ENCODE results near the gene CCDC3. TPM values are rescaled to one million over a fixed set of nuclear protein-coding genes. Genes with fewer than 3 reads are reported as not detected.

The CCDC3 gene
- total RNA-seq, 1 experiment from 2014 or later: not detected

DNA sequence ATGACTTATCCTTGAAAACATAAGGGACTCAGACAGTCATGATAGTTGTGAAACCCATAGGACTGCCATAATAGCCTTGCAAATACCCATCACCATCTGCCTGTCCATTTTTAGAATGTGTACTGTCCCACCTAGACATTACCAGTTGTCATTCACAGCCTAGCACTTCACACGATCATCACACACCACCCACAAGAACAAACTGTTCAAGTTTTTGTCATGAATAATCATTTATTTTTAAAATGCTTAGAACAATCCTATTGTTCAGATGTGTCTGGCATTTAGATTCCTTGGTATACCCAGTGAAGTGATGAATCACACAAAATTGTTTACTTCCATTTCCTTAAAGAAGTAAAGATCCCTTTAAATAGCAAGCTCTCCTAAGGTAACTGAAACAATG lies 46.6 kb downstream of the CCDC3 start:
- BruUV-seq (replicated peaks): no TSS peak
- Mint-ChIP-seq H3K36me3 (ENCODE audit: insufficient read depth, unreplicated experiment) (no peaks in the 10 kb centered on the region), H3K27me3 (ENCODE audit: insufficient read depth, unreplicated experiment) (no peaks in the 10 kb centered on the region), H3K27ac (ENCODE audit: low read depth, unreplicated experiment) (no peak overlapping the region), H3K4me3 (ENCODE audit: unreplicated experiment) (no peak overlapping the region), H3K4me1 (ENCODE audit: insufficient read depth, unreplicated experiment) (no peaks in the 10 kb centered on the region), H3K9me3 (ENCODE audit: unreplicated experiment) (no peaks in the 10 kb centered on the region)
- TF ChIP-seq, protein P1, sequence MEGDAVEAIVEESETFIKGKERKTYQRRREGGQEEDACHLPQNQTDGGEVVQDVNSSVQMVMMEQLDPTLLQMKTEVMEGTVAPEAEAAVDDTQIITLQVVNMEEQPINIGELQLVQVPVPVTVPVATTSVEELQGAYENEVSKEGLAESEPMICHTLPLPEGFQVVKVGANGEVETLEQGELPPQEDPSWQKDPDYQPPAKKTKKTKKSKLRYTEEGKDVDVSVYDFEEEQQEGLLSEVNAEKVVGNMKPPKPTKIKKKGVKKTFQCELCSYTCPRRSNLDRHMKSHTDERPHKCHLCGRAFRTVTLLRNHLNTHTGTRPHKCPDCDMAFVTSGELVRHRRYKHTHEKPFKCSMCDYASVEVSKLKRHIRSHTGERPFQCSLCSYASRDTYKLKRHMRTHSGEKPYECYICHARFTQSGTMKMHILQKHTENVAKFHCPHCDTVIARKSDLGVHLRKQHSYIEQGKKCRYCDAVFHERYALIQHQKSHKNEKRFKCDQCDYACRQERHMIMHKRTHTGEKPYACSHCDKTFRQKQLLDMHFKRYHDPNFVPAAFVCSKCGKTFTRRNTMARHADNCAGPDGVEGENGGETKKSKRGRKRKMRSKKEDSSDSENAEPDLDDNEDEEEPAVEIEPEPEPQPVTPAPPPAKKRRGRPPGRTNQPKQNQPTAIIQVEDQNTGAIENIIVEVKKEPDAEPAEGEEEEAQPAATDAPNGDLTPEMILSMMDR (IDR thresholded peaks at IDR 0.05; ENCODE audit: unreplicated experiment): no peak
- ChIA-PET POLR2A (no interaction called here), CTCF (no interaction called here)
- intact Hi-C loops (cut with micrococcal nuclease): no loop called here
- no peak for DNase-seq (ENCODE audit: unreplicated experiment)

DNA sequence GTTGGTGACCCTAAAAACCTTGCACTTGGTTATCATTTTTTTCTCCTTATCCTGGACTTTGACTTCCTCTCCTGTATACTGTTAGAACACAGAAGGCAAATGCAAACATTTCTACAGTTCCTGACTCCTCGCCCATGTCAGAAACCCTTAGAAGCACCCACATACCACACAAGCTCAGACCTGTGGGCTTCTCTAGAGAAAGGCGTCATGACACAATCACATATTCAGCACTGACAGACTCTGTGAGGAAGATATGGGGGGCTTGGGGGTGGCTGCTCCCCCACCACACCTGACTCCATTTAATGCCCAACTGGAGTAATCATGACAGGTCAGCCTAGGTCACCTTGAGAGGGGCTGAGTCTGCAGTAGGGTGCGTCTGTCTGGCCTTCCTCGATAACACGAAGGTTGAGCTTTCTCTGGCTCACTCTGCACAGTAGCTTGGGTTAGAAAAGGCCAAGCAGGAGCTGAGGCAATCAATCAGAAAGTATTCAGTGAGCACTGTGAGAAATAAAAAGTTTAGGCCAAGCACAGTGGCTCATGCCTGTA lies 50.9 kb downstream of the CCDC3 start:
- CTCF ChIA-PET: interaction anchor here (0.6 kb wide), 1 partner anchor 302 kb away, joined by 3 read pairs; no protein-coding TSS in a partner anchor

DNA sequence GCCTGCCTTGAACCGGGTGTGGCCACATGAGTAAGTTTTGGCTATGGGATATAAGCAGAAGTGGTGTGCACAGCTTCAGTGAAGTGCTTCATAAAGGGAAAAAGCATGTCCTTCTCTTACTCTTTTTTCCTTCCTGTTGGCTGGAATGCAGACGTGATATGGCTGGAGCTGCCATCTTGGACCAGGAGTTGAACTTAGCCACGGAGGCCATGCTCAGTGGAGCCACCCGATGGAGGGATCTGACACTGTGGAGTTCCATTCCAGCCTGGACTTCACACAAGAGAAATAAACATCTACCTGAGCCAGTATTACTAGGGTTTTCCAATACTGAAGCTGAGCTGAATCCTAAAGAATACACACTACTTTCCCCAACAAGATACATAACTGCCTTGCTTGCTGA lies 52.3 kb downstream of the CCDC3 start:
- H3K9me3 Mint-ChIP-seq (ENCODE audit: unreplicated experiment): no peaks in the 10 kb centered on the region
- intact Hi-C loops (cut with micrococcal nuclease): no loop called here
- no peaks in the 10 kb centered on the region for H3K4me1 Mint-ChIP-seq (ENCODE audit: insufficient read depth, unreplicated experiment)
- DNase-seq (ENCODE audit: unreplicated experiment): no peak
- TF ChIP-seq, protein P1 (IDR thresholded peaks at IDR 0.05; ENCODE audit: unreplicated experiment): no peak
- no peak overlapping the region for H3K4me3 Mint-ChIP-seq (ENCODE audit: unreplicated experiment)
- BruUV-seq (replicated peaks): no TSS peak
- POLR2A ChIA-PET: no interaction called here
- H3K27ac Mint-ChIP-seq (ENCODE audit: low read depth, unreplicated experiment): no peak overlapping the region
- CTCF ChIA-PET: no interaction called here
- H3K27me3 Mint-ChIP-seq (ENCODE audit: insufficient read depth, unreplicated experiment): no peaks in the 10 kb centered on the region
- no peaks in the 10 kb centered on the region for H3K36me3 Mint-ChIP-seq (ENCODE audit: insufficient read depth, unreplicated experiment)

More for the DNA sequence above, 50.9 kb downstream of the CCDC3 start:
- TF ChIP-seq, protein P1 (IDR thresholded peaks at IDR 0.05; ENCODE audit: unreplicated experiment): no peak
- intact Hi-C loops (cut with micrococcal nuclease): no loop called here
- no peak for DNase-seq (ENCODE audit: unreplicated experiment)
- no peaks in the 10 kb centered on the region for H3K9me3 Mint-ChIP-seq (ENCODE audit: unreplicated experiment)
- H3K27ac Mint-ChIP-seq (ENCODE audit: low read depth, unreplicated experiment): no peak overlapping the region
- H3K4me3 Mint-ChIP-seq (ENCODE audit: unreplicated experiment): no peak overlapping the region
- H3K27me3 Mint-ChIP-seq (ENCODE audit: insufficient read depth, unreplicated experiment): no peaks in the 10 kb centered on the region
- BruUV-seq (replicated peaks): no TSS peak
- POLR2A ChIA-PET: interaction anchor here (1.0 kb wide), 1 partner anchor 43 kb away, joined by 3 read pairs; no protein-coding TSS in a partner anchor
- no peaks in the 10 kb centered on the region for H3K36me3 Mint-ChIP-seq (ENCODE audit: insufficient read depth, unreplicated experiment)
- no peaks in the 10 kb centered on the region for H3K4me1 Mint-ChIP-seq (ENCODE audit: insufficient read depth, unreplicated experiment)

DNA sequence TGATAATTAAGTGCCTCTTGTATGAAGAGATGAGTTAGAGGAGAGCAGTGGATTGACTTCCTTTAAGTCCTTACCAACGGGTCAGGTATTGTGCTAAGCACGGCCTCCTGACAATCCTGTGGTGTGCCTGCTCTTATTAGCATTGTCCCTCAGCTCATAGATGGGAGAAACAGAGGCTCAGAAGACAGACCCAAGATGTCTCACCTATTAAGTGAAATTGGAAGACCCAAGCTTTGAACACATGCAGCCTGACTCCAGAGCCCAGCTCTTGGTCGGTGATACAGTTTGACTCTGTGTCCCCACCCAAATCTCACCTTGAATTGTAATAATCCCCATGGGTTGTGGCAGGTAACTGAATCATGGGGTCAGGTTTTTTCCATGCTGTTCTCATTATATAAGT lies 53.8 kb downstream of the CCDC3 start:
- intact Hi-C loops (cut with micrococcal nuclease): no loop called here
- no TSS peak for BruUV-seq (replicated peaks)
- H3K4me3 Mint-ChIP-seq (ENCODE audit: unreplicated experiment): no peak overlapping the region
- TF ChIP-seq, protein P1 (IDR thresholded peaks at IDR 0.05; ENCODE audit: unreplicated experiment): no peak
- H3K4me1 Mint-ChIP-seq (ENCODE audit: insufficient read depth, unreplicated experiment): no peaks in the 10 kb centered on the region
- POLR2A ChIA-PET: no interaction called here
- CTCF ChIA-PET: interaction anchor here (0.7 kb wide), 1 partner anchor 15 kb away, joined by 4 read pairs; no protein-coding TSS in a partner anchor
- no peak overlapping the region for H3K27ac Mint-ChIP-seq (ENCODE audit: low read depth, unreplicated experiment)
- no peak for DNase-seq (ENCODE audit: unreplicated experiment)
- no peaks in the 10 kb centered on the region for H3K9me3 Mint-ChIP-seq (ENCODE audit: unreplicated experiment)
- H3K27me3 Mint-ChIP-seq (ENCODE audit: insufficient read depth, unreplicated experiment): no peaks in the 10 kb centered on the region
- H3K36me3 Mint-ChIP-seq (ENCODE audit: insufficient read depth, unreplicated experiment): no peaks in the 10 kb centered on the region

Data from MCF 10A (cell line).